NCI-H1092 (cell line): ENCODE data around the gene ANO10.
"Not testable (repeated sequence)": the region's sequence is repeated elsewhere in the genome, so short reads cannot be mapped to it uniquely, and the experiment has no call there.

Experiments
- DNase-seq: peaks from one replicate; lab custom pipeline; 2025; lab: John Stamatoyannopoulos, UW

Gene ANO10

GRCh38 chr3:43518515-43518914 is 103.3 kb downstream of the ANO10 start:
- DNase-seq = not testable (repeated sequence)

- DNase-seq = no peak
These were observed 105.7 kb downstream of the ANO10 start for GRCh38 chr3:43515970-43516635.

- no peak for DNase-seq
These were observed 106.4 kb downstream of the ANO10 start for GRCh38 chr3:43515208-43515917.

- no peak for DNase-seq
These were observed 108.9 kb downstream of the ANO10 start for GRCh38 chr3:43512754-43513404.

GRCh38 chr3:43506644-43507043 is 115.2 kb downstream of the ANO10 start:
- DNase-seq = no peak

- no peak for DNase-seq
These were observed 116.5 kb downstream of the ANO10 start for GRCh38 chr3:43505351-43505750.

- DNase-seq = no peak
These were observed 118.6 kb downstream of the ANO10 start for GRCh38 chr3:43503067-43503728.

- no peak for DNase-seq
These were observed 122.6 kb downstream of the ANO10 start for GRCh38 chr3:43499256-43499655.

- DNase-seq = no peak
These were observed 123.9 kb downstream of the ANO10 start for GRCh38 chr3:43497905-43498365.

- no peak for DNase-seq
These were observed 124.4 kb downstream of the ANO10 start for GRCh38 chr3:43497422-43497821.

- DNase-seq = no peak
These were observed 125.0 kb downstream of the ANO10 start for GRCh38 chr3:43496740-43497375.

GRCh38 chr3:43492932-43493331 is 128.9 kb downstream of the ANO10 start:
- not testable (repeated sequence) for DNase-seq

GRCh38 chr3:43491807-43492206 is 130.0 kb downstream of the ANO10 start:
- not testable (repeated sequence) for DNase-seq

- DNase-seq = no peak
These were observed 131.1 kb downstream of the ANO10 start for GRCh38 chr3:43490640-43491185.

- no peak for DNase-seq
These were observed 131.9 kb downstream of the ANO10 start for GRCh38 chr3:43489930-43490329.

- no peak for DNase-seq
These were observed 135.9 kb downstream of the ANO10 start for GRCh38 chr3:43485931-43486330.

GRCh38 chr3:43484926-43485488 is 136.8 kb downstream of the ANO10 start:
- no peak for DNase-seq

- DNase-seq = no peak
These were observed 140.4 kb downstream of the ANO10 start for GRCh38 chr3:43481375-43481774.

GRCh38 chr3:43478839-43479238 is 143.0 kb downstream of the ANO10 start:
- not testable (repeated sequence) for DNase-seq

GRCh38 chr3:43478118-43478785 is 143.6 kb downstream of the ANO10 start:
- no peak for DNase-seq

- DNase-seq = no peak
These were observed 144.2 kb downstream of the ANO10 start for GRCh38 chr3:43477600-43477999.
